Brain microvascular endothelial cell (primary cell): Measurements from ENCODE around the gene TASL.

Experiments
- DNase-seq: peaks from one replicate; pipeline ENCODE4 v3.0.0-alpha.2; 2020
- H3K27ac ChIP-seq: fragments of 250-450 bp; sonication (Bioruptor Pico); 2 replicates; pipeline ENCODE4 v1.5.1; 2020; ENCODE audit warnings: mild to moderate bottlenecking, moderate library complexity
- H3K27me3 ChIP-seq: fragments of 250-450 bp; sonication (Bioruptor Pico); replicated peaks from 2 replicates; pipeline ENCODE4 v1.5.1; 2020; ENCODE audit warnings: mild to moderate bottlenecking
- H3K36me3 ChIP-seq: fragments of 250-450 bp; sonication (Bioruptor Pico); replicated peaks from 2 replicates; pipeline ENCODE4 v1.5.1; 2020; ENCODE audit warnings: mild to moderate bottlenecking
- H3K4me3 ChIP-seq: 2 replicates; pipeline ENCODE4 v1.5.1; 2011; ENCODE audit warnings: low read depth, mild to moderate bottlenecking, control low read depth, low read length, moderate library complexity
- in situ Hi-C: cut with HindIII; loops from 2 replicates; pipeline ENCODE4 v1.10.0; 2017; ENCODE audit warnings: low sequenced_read_pairs, low pct_ligation_motif_present
- TF ChIP-seq, protein P1 (sequence below): IDR thresholded peaks from 2 replicates; pipeline ENCODE4 v1.5.1; 2011; ENCODE audit warnings: low read depth, mild to moderate bottlenecking, moderate library complexity, low read length, control low read depth, inconsistent platforms; ENCODE audit errors: missing control alignments

Gene TASL

GRCh38 chrX:30586516-30586915 lies 8.9 kb upstream of the TASL start:
- H3K27ac ChIP-seq = no peak overlapping the region
- no peaks in the 10 kb centered on the region for H3K36me3 ChIP-seq
- H3K27me3 ChIP-seq = no peaks in the 10 kb centered on the region
- TF ChIP-seq, protein P1, sequence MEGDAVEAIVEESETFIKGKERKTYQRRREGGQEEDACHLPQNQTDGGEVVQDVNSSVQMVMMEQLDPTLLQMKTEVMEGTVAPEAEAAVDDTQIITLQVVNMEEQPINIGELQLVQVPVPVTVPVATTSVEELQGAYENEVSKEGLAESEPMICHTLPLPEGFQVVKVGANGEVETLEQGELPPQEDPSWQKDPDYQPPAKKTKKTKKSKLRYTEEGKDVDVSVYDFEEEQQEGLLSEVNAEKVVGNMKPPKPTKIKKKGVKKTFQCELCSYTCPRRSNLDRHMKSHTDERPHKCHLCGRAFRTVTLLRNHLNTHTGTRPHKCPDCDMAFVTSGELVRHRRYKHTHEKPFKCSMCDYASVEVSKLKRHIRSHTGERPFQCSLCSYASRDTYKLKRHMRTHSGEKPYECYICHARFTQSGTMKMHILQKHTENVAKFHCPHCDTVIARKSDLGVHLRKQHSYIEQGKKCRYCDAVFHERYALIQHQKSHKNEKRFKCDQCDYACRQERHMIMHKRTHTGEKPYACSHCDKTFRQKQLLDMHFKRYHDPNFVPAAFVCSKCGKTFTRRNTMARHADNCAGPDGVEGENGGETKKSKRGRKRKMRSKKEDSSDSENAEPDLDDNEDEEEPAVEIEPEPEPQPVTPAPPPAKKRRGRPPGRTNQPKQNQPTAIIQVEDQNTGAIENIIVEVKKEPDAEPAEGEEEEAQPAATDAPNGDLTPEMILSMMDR = no peak
- in situ Hi-C loops = no loop called here
- DNase-seq = no peak
- H3K4me3 ChIP-seq = no peak overlapping the region

GRCh38 chrX:30582664-30583063 lies 5.1 kb upstream of the TASL start:
- in situ Hi-C loops = no loop called here
- no peaks in the 10 kb centered on the region for H3K36me3 ChIP-seq
- no peaks in the 10 kb centered on the region for H3K27me3 ChIP-seq
- no peak for DNase-seq
- H3K27ac ChIP-seq = no peak overlapping the region
- H3K4me3 ChIP-seq = no peak overlapping the region
- TF ChIP-seq, protein P1 = no peak

DNA sequence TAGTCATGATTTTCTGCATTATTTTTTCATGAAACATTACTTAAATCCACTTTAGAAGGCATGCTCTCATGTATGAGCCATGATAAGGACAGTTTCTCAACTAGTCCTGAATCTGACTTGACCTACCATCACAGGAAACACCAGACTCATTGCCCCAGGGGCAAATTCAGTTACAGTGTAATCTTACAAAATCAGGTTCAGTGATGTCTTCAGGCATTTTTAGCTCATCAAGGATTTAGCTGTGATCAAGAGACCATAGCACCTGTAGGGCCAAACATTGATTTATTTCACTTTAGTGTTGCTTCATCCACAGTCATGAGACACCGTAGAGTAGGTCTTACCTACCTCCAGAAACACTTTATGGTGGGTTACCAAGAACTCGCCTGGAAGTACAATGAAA lies 3.1 kb upstream of the TASL start:
- no peak for DNase-seq

DNA sequence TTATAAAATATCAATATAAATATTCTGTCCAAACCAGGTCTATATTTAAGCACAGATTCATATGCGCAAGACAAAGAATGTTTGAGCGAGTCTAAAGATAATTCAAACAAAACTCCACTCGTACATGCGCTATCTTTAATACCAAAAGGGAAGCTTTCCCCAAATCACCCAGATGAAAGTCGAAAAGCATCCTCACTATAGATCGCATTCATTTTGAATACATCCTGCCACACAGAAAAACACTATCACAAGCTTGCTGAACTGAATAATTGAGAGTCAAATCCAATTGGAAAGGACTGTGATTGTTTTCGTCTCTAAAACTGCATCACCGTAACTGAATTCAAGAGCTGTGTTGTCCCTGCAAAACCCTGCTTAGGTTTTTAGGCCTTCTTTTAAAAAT lies 685 bp downstream of the TASL start:
- TF ChIP-seq, protein P1 = no peak
- Histone ChIP-seq H3K27me3 (no peaks in the 10 kb centered on the region), H3K27ac (no peak overlapping the region), H3K4me3 (no peak overlapping the region), H3K36me3 (no peaks in the 10 kb centered on the region)
- no peak for DNase-seq
- in situ Hi-C loops = no loop called here

More for the DNA sequence above, 3.1 kb upstream of the TASL start:
- Histone ChIP-seq H3K27me3 (no peaks in the 10 kb centered on the region), H3K27ac (no peak overlapping the region), H3K36me3 (no peaks in the 10 kb centered on the region), H3K4me3 (no peak overlapping the region)
- in situ Hi-C loops = no loop called here
- TF ChIP-seq, protein P1 = no peak

GRCh38 chrX:30573125-30573524 lies 4.4 kb downstream of the TASL start:
- in situ Hi-C loops = no loop called here
- Histone ChIP-seq H3K27ac (no peak overlapping the region), H3K36me3 (no peaks in the 10 kb centered on the region), H3K4me3 (no peak overlapping the region), H3K27me3 (no peaks in the 10 kb centered on the region)
- no peak for DNase-seq
- TF ChIP-seq, protein P1 = no peak

- TF ChIP-seq, protein P1 = no peak
- Histone ChIP-seq H3K27ac (no peak overlapping the region), H3K4me3 (no peak overlapping the region), H3K36me3 (no peaks in the 10 kb centered on the region), H3K27me3 (no peaks in the 10 kb centered on the region)
- DNase-seq = no peak
- in situ Hi-C loops = no loop called here
These were observed 4.9 kb downstream of the TASL start for GRCh38 chrX:30572678-30573077.
